Liver (tissue), 3 donors: ENCODE results near the gene LOXHD1.

Experiments used
- EGR1 ChIP-seq, 2 donors: IDR thresholded peaks; 2 replicates each; pipeline ENCODE4 v1.6.1; 2016 to 2018; ENCODE audit warnings: antibody characterized with exemption in 2 of 2, low read depth in 2 of 2
- TAF1 ChIP-seq: conservative IDR thresholded peaks from 2 replicates; pipeline ENCODE4 v1.6.1; 2016; ENCODE audit warnings: antibody characterized with exemption, mild to moderate bottlenecking
- TF ChIP-seq, protein P1 (sequence below): IDR thresholded peaks from 2 replicates; pipeline ENCODE4 v1.6.1; 2016; ENCODE audit warnings: antibody characterized with exemption
- TF ChIP-seq, protein P2 (sequence below): fragments of 150-350 bp; IDR thresholded peaks from 2 replicates; pipeline ENCODE4 v1.5.1; 2017; ENCODE audit warnings: improper control_type of control experiment, low read depth, low read length; ENCODE audit not compliant: missing input control
- donor health status: healthy.
- donor health status: healthy.

DNA sequence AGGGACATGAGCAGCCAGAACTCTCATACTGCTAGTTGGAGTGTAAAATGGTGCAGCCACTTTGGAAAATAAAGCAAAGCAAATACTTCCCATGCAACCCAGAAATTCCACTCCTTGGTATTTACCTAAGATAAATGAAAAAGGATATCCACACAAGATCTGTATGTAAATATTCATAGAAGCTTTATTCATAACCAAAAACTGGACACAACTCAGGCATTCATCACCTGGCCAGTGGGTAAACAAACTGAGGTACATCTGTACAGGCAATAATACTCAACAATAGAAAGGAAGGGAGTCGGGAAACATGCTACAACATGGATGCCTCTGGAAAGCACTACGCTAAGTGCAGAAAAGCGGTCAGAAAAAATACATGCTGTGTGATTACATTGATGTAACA, 2.5 kb upstream of the LOXHD1 start:
- TF ChIP-seq TAF1 (no peak), EGR1 (IDR thresholded peaks at IDR 0.05; ENCODE audit: low read depth in 2 of 2) (no peak)
- TF ChIP-seq, protein P1, sequence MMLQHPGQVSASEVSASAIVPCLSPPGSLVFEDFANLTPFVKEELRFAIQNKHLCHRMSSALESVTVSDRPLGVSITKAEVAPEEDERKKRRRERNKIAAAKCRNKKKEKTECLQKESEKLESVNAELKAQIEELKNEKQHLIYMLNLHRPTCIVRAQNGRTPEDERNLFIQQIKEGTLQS = no peak
- TF ChIP-seq, protein P2, sequence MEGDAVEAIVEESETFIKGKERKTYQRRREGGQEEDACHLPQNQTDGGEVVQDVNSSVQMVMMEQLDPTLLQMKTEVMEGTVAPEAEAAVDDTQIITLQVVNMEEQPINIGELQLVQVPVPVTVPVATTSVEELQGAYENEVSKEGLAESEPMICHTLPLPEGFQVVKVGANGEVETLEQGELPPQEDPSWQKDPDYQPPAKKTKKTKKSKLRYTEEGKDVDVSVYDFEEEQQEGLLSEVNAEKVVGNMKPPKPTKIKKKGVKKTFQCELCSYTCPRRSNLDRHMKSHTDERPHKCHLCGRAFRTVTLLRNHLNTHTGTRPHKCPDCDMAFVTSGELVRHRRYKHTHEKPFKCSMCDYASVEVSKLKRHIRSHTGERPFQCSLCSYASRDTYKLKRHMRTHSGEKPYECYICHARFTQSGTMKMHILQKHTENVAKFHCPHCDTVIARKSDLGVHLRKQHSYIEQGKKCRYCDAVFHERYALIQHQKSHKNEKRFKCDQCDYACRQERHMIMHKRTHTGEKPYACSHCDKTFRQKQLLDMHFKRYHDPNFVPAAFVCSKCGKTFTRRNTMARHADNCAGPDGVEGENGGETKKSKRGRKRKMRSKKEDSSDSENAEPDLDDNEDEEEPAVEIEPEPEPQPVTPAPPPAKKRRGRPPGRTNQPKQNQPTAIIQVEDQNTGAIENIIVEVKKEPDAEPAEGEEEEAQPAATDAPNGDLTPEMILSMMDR = no peak
